Measurements from ENCODE around the gene SCRG1.

Gene SCRG1
- 0 reads per million in 2 donors for total RNA-seq

- no peak for DNase-seq
Observed at GRCh38 chr4:173398779-173399415, at the start of gene SCRG1. TSS of gene SCRG1 (minus strand) at chr4:173399116. CDS start at chr4:173391414, 7,702 bp downstream.

DNA sequence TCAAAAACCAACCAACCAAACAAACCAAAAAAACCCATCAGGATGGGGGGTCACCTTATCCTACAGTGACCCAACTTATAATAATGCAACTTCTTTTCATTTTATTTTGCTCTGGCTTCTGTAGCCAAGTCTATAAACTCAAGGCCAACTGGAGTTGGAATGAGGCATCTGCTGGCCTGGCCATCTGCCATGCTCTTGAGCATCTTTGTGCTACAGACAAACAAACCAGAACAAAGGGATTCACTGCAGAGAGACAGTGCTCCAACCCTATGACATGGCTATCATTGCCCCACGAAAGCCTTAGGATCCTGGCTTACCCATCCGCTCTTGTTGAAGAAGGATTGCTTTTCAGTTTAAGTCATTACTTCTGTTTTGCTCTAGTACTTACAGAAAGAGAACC is 49.2 kb upstream of the SCRG1 start:
- DNase-seq: no peak

- DNase-seq: no peak
Observed at GRCh38 chr4:173446416-173446815, 47.5 kb upstream of the SCRG1 start.

DNA sequence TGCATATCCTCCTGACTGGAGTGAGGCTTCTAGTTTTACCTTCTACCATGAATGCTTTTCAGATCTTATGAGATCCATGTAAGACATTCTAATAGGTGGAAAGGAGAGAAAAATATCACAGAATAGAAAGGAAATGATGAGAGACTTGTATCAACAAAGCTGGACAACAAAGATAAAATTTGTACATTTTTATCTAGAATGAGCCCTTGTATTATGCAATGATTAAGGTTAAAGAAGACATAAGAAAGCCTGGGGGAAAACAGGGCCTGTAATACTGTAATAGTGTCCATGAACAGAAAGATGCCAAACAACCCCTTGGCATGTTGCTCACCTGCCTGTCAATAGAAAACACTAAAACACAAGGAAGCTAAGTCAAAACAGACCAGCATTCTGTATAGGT is 44.2 kb upstream of the SCRG1 start:
- DNase-seq: no peak

- no peak for DNase-seq
Observed at GRCh38 chr4:173442223-173442932, 43.5 kb upstream of the SCRG1 start.

DNA sequence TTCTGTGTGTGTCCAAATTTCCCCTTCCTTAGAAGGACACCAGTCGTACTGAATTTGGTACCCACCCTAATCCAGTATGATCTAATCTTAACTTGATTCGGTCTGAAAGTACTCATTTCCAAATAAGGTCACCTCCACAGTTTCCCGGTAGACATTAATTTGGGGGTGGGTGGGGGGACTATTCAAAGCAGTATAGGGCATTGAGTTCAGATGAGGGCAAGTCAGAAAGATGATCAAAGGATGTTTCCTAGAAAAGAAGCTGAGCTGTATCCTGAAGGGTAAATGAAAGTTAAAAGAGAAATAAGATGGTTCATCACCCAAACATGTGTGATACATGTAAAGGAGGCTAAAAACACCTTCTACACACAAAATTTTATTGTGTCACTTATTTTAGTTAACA is 42.0 kb upstream of the SCRG1 start:
- DNase-seq: no peak

DNA sequence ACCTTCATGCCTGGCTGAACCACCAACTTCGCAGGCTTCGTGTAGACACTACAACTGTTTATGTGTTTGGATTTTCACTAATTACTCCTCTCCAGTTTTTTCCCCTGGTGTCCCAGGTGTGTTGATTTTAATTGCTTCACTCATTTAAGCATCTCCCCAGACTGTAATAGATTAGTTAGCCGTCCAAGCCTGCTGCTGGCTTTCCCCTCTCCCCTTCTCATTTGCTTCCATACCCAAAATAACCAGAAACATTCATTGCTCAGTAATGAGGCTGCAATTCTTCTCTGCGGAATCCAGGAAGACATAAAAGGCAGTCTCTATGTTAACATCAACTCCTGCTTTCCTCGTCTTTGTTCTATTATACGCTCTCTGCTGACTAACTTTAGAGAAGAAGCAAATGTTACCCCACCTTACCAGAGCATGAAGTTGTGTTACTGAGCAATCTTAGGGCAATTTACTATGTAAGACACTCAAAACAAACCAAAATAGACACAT is 37.9 kb upstream of the SCRG1 start:
- no peak for DNase-seq

GRCh38 chr4:173436149-173436579 is 37.2 kb upstream of the SCRG1 start:
- no peak for DNase-seq

DNA sequence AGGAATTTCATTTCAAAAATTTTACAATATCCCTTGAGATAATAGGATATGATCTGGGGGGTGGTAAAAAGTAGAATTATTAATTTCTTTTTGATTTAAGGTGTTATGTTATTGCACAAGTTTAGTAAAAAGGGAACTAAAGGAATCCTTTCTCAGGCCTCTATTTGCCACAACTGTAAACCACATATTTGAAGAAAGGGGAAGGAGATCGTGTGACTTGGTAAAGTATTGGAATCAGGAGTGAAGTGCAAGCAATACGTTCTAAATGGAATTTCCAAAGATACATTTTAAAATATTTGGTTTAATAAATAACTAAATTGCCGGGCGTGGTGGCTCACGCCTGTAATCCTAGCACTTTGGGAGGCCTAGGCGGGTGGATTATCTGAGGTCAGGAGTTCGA is 35.3 kb upstream of the SCRG1 start:
- DNase-seq: no peak

DNA sequence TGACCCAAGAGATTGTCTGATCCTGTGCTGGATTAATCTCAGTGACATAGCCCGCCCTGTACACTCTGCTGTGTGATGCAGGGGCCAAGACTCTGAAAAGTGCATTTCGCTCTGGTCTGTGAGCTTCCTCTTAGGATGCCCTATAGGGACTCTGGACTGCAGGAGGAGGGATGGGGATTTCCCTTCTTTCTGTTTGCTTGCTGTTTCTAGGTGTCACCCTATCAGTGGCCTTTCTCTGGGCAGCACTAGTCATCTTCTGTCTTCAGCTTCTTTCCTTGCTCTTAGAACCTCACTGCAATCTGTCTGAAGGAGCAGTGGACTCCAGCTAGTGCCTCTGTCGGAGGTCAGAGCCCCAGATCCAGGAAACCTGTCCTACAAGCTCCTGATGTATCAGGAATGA is 34.5 kb upstream of the SCRG1 start:
- DNase-seq: no peak

GRCh38 chr4:173432430-173432829 is 33.5 kb upstream of the SCRG1 start:
- DNase-seq: no peak

GRCh38 chr4:173426064-173426463 is 27.1 kb upstream of the SCRG1 start:
- DNase-seq: peak in 2 of 5 experiments; percentile 12 to 58

GRCh38 chr4:173424899-173425805 is 26.2 kb upstream of the SCRG1 start:
- no peak for DNase-seq

DNA sequence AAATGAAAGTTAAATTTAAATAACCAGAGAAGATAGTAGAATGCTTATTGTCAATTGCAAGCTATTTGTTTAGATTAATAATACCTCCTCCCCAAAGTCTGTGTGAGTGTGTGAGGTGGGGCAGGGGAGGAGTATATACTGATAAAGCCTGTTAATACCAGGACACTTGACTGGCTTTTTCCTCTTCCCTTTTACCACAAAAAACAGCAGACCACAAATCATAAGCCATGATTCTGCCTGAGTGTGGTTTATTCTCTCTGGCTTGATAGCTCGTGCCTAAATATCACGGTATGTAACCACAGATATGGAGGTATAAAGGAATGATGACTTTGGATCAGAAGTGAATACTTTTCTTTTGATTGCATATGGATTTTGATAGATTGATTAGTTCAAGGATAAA is 21.9 kb upstream of the SCRG1 start:
- no peak for DNase-seq

DNA sequence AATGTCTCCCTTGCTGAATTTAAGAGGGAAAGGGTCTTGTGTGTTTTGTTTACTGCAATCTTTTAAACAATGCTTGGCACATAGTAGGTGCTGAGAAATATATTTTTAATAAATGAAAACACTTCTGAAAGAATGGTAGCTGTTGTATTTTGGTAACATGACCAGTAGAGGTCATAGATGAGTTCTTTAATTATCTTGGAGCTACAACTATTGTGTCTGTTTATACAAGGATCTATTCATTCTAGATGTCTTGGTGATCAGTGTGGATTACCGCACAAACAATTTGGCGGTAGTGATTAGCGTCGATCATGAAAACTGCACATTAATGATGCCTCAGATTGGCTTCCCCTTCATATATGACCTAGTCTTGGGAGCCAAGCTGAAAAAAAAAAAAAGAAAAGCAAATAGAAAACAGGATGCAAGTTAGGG is 21.4 kb upstream of the SCRG1 start:
- DNase-seq: peak in 1 of 5 experiments; percentile 25

- no peak for DNase-seq
Observed at GRCh38 chr4:173418639-173419038, 19.7 kb upstream of the SCRG1 start.

GRCh38 chr4:173417833-173418232 is 18.9 kb upstream of the SCRG1 start:
- no peak for DNase-seq

GRCh38 chr4:173415885-173416653 is 17.2 kb upstream of the SCRG1 start:
- DNase-seq: no peak

DNA sequence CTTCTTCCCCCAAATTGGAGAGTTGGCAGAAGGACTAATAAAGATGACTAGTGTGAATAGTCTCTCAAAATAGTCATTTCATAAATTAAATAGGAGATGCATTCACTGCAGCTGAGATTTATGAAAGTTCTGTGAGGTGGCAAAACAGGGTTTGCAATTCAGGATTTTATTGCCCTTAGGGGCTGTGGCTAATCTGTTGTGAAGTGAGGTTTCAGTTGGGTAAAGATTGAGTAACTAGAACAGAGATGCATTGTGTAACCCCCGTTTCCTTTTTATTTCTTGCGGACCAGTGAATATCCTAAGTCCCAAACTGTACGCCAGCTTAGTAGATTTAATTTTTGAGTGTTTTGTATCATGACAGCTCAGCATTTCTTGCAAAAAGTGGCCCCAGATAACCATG is 16.2 kb upstream of the SCRG1 start:
- no peak for DNase-seq

DNA sequence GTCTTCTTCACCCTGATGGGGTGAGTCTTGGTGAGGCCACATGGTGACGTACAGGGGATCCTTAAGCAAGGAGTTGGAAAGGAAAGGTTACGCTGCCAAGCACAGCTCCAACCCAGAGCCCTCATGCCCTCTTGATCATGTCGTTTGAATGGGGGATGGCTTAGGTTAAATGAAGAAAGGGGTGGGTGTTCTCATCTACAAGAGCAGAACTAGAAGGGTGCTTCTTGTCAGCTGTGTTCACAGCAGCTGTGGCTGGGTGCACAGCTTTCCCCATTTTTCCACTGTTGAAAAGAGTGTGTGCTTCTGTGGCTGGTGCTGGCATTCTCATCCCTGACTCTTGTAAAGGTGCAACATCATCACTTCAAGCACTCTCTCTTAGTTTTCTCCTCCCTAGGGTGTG is 15.5 kb upstream of the SCRG1 start:
- DNase-seq: no peak

- DNase-seq: no peak
Observed at GRCh38 chr4:173413036-173413435, 14.1 kb upstream of the SCRG1 start.

DNA sequence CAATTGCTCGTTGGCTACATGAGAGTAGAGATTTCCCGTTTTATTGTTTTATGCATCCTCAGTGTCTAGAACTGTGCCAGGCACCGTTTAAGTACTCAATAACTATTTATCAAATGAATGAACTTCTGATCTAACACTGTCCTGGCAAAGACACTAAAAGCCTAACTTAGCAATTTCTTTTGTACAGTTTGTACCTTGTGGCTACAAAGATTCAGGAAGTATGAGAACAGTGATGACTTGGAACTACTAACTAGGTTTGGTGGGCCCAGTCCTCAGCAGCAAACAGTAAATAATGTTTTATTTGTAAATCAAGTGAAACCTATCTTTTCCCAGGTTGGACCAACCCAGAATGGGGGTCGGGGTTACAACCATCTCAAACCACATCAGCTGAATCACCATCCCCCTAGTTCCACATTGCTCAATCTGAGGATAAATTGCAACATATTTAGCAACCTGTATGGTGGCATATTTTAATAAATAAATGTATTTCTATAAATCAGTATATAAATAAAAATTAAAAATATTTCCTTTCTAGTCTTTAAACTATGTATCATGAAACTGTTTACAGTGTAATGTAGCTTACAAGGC is 12.3 kb upstream of the SCRG1 start:
- DNase-seq: no peak

Data from T-helper 2 cell (primary cell).